Hepatocyte (in vitro differentiated cells): ENCODE results near the gene HSD17B14. TPM values are rescaled to one million over a fixed set of nuclear protein-coding genes. Genes with fewer than 3 reads are reported as not detected.
"Not testable (repeated sequence)": the region's sequence is repeated elsewhere in the genome, so short reads cannot be mapped to it uniquely, and the experiment has no call there.

ENCODE experiments used
- DNase-seq: peaks from one replicate; pipeline ENCODE4 v3.0.0-alpha.2; 2016; ENCODE audit warnings: low spot score
- H2AFZ ChIP-seq: fragments of 200-600 bp; sonication (generic); 2 replicates; pipeline ENCODE4 v1.6.0; 2016; ENCODE audit warnings: antibody characterized with exemption, mild to moderate bottlenecking
- H3K27ac ChIP-seq: fragments of 200-600 bp; sonication (generic); 2 replicates; pipeline ENCODE4 v1.5.1; 2016; ENCODE audit warnings: mild to moderate bottlenecking
- H3K27me3 ChIP-seq: fragments of 200-600 bp; sonication (generic); 2 replicates; pipeline ENCODE4 v1.6.1; 2016
- H3K36me3 ChIP-seq: fragments of 200-600 bp; sonication (generic); replicated peaks from 2 replicates; pipeline ENCODE4 v1.5.1; 2016; ENCODE audit warnings: low read depth; ENCODE audit not compliant: insufficient read depth
- H3K4me1 ChIP-seq: fragments of 200-600 bp; sonication (generic); 2 replicates; pipeline ENCODE4 v1.5.1; 2016; ENCODE audit warnings: mild to moderate bottlenecking, moderate library complexity; ENCODE audit not compliant: insufficient read depth
- H3K4me2 ChIP-seq: fragments of 200-600 bp; sonication (generic); 2 replicates; pipeline ENCODE4 v1.6.0; 2016
- H3K4me3 ChIP-seq: fragments of 200-600 bp; sonication (generic); 2 replicates; pipeline ENCODE4 v1.5.1; 2016; ENCODE audit warnings: mild to moderate bottlenecking
- H3K79me2 ChIP-seq: fragments of 200-600 bp; sonication (generic); 2 replicates; pipeline ENCODE4 v1.6.0; 2017; ENCODE audit warnings: mild to moderate bottlenecking
- H3K9me2 ChIP-seq: fragments of 200-600 bp; sonication (generic); replicated peaks from 2 replicates; pipeline ENCODE4 v1.6.0; 2017; ENCODE audit warnings: mild to moderate bottlenecking; ENCODE audit not compliant: insufficient read depth
- H3K9me3 ChIP-seq: fragments of 200-600 bp; sonication (generic); 2 replicates; pipeline ENCODE4 v1.5.1; 2016; ENCODE audit warnings: low read depth, mild to moderate bottlenecking
- H4K20me1 ChIP-seq: fragments of 200-600 bp; sonication (generic); 2 replicates; pipeline ENCODE4 v1.6.0; 2016; ENCODE audit warnings: mild to moderate bottlenecking; ENCODE audit not compliant: insufficient read depth, poor library complexity, severe bottlenecking
- CTCF ChIP-seq: fragments of 200-600 bp; sonication (generic); IDR thresholded peaks from 2 replicates; pipeline ENCODE4 v1.5.1; 2016; ENCODE audit warnings: antibody characterized with exemption, mild to moderate bottlenecking; ENCODE audit not compliant: poor library complexity
- EZH2 ChIP-seq: fragments of 200-600 bp; sonication (generic); IDR thresholded peaks from 2 replicates; pipeline ENCODE4 v1.6.1; 2016; ENCODE audit warnings: antibody characterized with exemption, mild to moderate bottlenecking, borderline replicate concordance
- EZH2phosphoT487 ChIP-seq: fragments of 200-600 bp; sonication (generic); IDR thresholded peaks from one replicate; pipeline ENCODE4 v1.6.1; 2018; ENCODE audit warnings: antibody characterized with exemption, mild to moderate bottlenecking, low read depth, moderate library complexity; ENCODE audit not compliant: unreplicated experiment, severe bottlenecking
- WGBS: methylation state at CpG from one replicate; pipeline ENCODE4 v1.1.6; 2016; ENCODE audit warnings: low lambda C conversion rate; ENCODE audit errors: missing lambda C conversion rate; 5-methylcytosine and 5-hydroxymethylcytosine counted together
- polyA plus RNA-seq: library from polyadenylated mRNA; unstranded; fragments of >200 nt; fragmentation: Nextera tagmentation; extraction: Ambion mirVana; gene quantifications from 2 replicates; pipeline ENCODE4 v1.2.1, GENCODE V29; 2016
- total RNA-seq: library from RNA; depleted of rRNA; stranded (reverse); fragments of >200 nt; gene quantifications from 2 replicates; pipeline ENCODE4 v1.2.3, GENCODE V29; 2014

Gene HSD17B14
- total and polyA plus RNA-seq, 2 experiments from 2014 or later: 64.1 to 91.9 TPM

GRCh38 chr19:48879025-48879637, 42.8 kb upstream of the HSD17B14 start:
- peak overlapping the region; percentile 78 for H3K27ac ChIP-seq
- H3K27me3 ChIP-seq: no peaks in the 10 kb centered on the region
- H3K36me3 ChIP-seq: no peaks in the 10 kb centered on the region
- TF ChIP-seq CTCF (no peak), EZH2 (no peak), EZH2phosphoT487 (no peak)
- 88% methylated on average over 12 of the region's 13 CpGs for WGBS
- H3K9me3 ChIP-seq: no peaks in the 10 kb centered on the region
- H3K9me2 ChIP-seq: no peaks in the 10 kb centered on the region
- H2AFZ ChIP-seq: no peak overlapping the region
- no peak for DNase-seq
- H3K4me2 ChIP-seq: no peak overlapping the region
- H3K4me1 ChIP-seq: peaks cover 22% of the 10 kb centered on the region
- H4K20me1 ChIP-seq: peaks cover 22% of the 10 kb centered on the region
- H3K79me2 ChIP-seq: peaks cover 35% of the 10 kb centered on the region
- H3K4me3 ChIP-seq: no peak overlapping the region

GRCh38 chr19:48878196-48879024, 42.1 kb upstream of the HSD17B14 start:
- no peak overlapping the region for H3K4me3 ChIP-seq
- H3K9me3 ChIP-seq: no peaks in the 10 kb centered on the region
- H3K4me1 ChIP-seq: peaks cover 23% of the 10 kb centered on the region
- no peaks in the 10 kb centered on the region for H3K27me3 ChIP-seq
- peak; percentile 73 for DNase-seq
- H3K9me2 ChIP-seq: no peaks in the 10 kb centered on the region
- H3K79me2 ChIP-seq: peaks cover 42% of the 10 kb centered on the region
- H3K4me2 ChIP-seq: no peak overlapping the region
- peaks cover 29% of the 10 kb centered on the region for H4K20me1 ChIP-seq
- H3K36me3 ChIP-seq: no peaks in the 10 kb centered on the region
- TF ChIP-seq CTCF (no peak), EZH2 (no peak), EZH2phosphoT487 (no peak)
- H2AFZ ChIP-seq: no peak overlapping the region
- 73% methylated on average over 11 of the region's 11 CpGs for WGBS
- peak overlapping the region; percentile 78 for H3K27ac ChIP-seq

GRCh38 chr19:48877855-48878195, 41.5 kb upstream of the HSD17B14 start:
- WGBS: 85% methylated on average over 6 of the region's 6 CpGs
- peaks cover 33% of the 10 kb centered on the region for H4K20me1 ChIP-seq
- no peak overlapping the region for H3K4me3 ChIP-seq
- no peak overlapping the region for H3K4me2 ChIP-seq
- H3K36me3 ChIP-seq: no peaks in the 10 kb centered on the region
- H3K79me2 ChIP-seq: peaks cover 46% of the 10 kb centered on the region
- peak overlapping the region; percentile 78 for H3K27ac ChIP-seq
- H3K9me2 ChIP-seq: no peaks in the 10 kb centered on the region
- TF ChIP-seq EZH2 (no peak), EZH2phosphoT487 (no peak), CTCF (no peak)
- H3K9me3 ChIP-seq: no peaks in the 10 kb centered on the region
- peaks cover 23% of the 10 kb centered on the region for H3K4me1 ChIP-seq
- H3K27me3 ChIP-seq: no peaks in the 10 kb centered on the region
- no peak overlapping the region for H2AFZ ChIP-seq
- no peak for DNase-seq

- peaks cover 23% of the 10 kb centered on the region for H3K4me1 ChIP-seq
- DNase-seq: peak; percentile 54
- peak overlapping the region; percentile 99 for H3K27ac ChIP-seq
Observed at GRCh38 chr19:48876043-48876981, 40.0 kb upstream of the HSD17B14 start.

More at GRCh38 chr19:48876043-48876981, 40.0 kb upstream of the HSD17B14 start:
- WGBS: 73% methylated on average over 29 of the region's 30 CpGs
- H3K9me2 ChIP-seq, H3K27me3 ChIP-seq, H3K36me3 ChIP-seq, H3K9me3 ChIP-seq, H2AFZ ChIP-seq: not testable (repeated sequence)
- Histone ChIP-seq H3K4me3 (peak overlapping the region; percentile 58), H3K4me2 (peak overlapping the region; percentile 84), H3K79me2 (peaks cover 52% of the 10 kb centered on the region), H4K20me1 (peaks cover 33% of the 10 kb centered on the region)
